T-helper 2 cell treated with Interferon-gamma antibody and Interleukin-4, amounts not matched to agents 5 μg/mL and 100 μg/mL, for 36 hours (primary cell): ENCODE results near the gene MCL1.
"Not testable (repeated sequence)": the region's sequence is repeated elsewhere in the genome, so short reads cannot be mapped to it uniquely, and the experiment has no call there.

ENCODE experiments used
- DNase-seq: peaks from one replicate; pipeline ENCODE4 v3.0.0; 2021; ENCODE audit warnings: low spot score
- H3K27ac Mint-ChIP-seq: one replicate; pipeline ENCODE4 v1.8.0; 2021; ENCODE audit warnings: mild to moderate bottlenecking, mixed read lengths
- H3K27me3 Mint-ChIP-seq: one replicate; pipeline ENCODE4 v1.8.0; 2021; ENCODE audit warnings: low read depth, mixed read lengths
- H3K36me3 Mint-ChIP-seq: one replicate; pipeline ENCODE4 v1.8.0; 2021; ENCODE audit warnings: low read depth, mixed read lengths
- H3K4me1 Mint-ChIP-seq: one replicate; pipeline ENCODE4 v1.8.0; 2021; ENCODE audit warnings: low read depth, mixed read lengths
- H3K4me3 Mint-ChIP-seq: one replicate; pipeline ENCODE4 v1.8.0; 2022; ENCODE audit warnings: mild to moderate bottlenecking, moderate library complexity, mixed read lengths
- H3K9me3 Mint-ChIP-seq: one replicate; pipeline ENCODE4 v1.8.0; 2021; ENCODE audit warnings: mixed read lengths

The MCL1 gene

GRCh38 chr1:150613061-150613920 lies 33.9 kb upstream of the MCL1 start:
- Mint-ChIP-seq H3K36me3 (peaks cover 30% of the 10 kb centered on the region), H3K4me3 (peak overlapping the region; percentile 60), H3K4me1 (peaks cover 51% of the 10 kb centered on the region), H3K27ac (peak overlapping the region; percentile 93), H3K27me3 (no peaks in the 10 kb centered on the region), H3K9me3 (no peaks in the 10 kb centered on the region)
- peak; percentile 70 for DNase-seq

- Mint-ChIP-seq H3K27me3 (no peaks in the 10 kb centered on the region), H3K27ac (peak overlapping the region; percentile 93), H3K4me3 (peak overlapping the region; percentile 18), H3K4me1 (peaks cover 48% of the 10 kb centered on the region), H3K9me3 (no peaks in the 10 kb centered on the region), H3K36me3 (peaks cover 26% of the 10 kb centered on the region)
- no peak for DNase-seq
These were observed 32.6 kb upstream of the MCL1 start for GRCh38 chr1:150612014-150612345.

GRCh38 chr1:150610576-150610975 lies 31.2 kb upstream of the MCL1 start:
- peak overlapping the region; percentile 93 for H3K27ac Mint-ChIP-seq
- peaks cover 39% of the 10 kb centered on the region for H3K4me1 Mint-ChIP-seq
- peaks cover 15% of the 10 kb centered on the region for H3K36me3 Mint-ChIP-seq
- no peaks in the 10 kb centered on the region for H3K27me3 Mint-ChIP-seq
- H3K9me3 Mint-ChIP-seq, result no peaks in the 10 kb centered on the region
- DNase-seq, result no peak
- H3K4me3 Mint-ChIP-seq, result no peak overlapping the region

- Mint-ChIP-seq H3K4me3 (no peak overlapping the region), H3K27me3 (no peaks in the 10 kb centered on the region), H3K36me3 (peaks cover 9% of the 10 kb centered on the region), H3K4me1 (peaks cover 35% of the 10 kb centered on the region), H3K27ac (peak overlapping the region; percentile 21), H3K9me3 (no peaks in the 10 kb centered on the region)
- no peak for DNase-seq
These were observed 30.3 kb upstream of the MCL1 start for GRCh38 chr1:150609732-150610131.

GRCh38 chr1:150606463-150607142 lies 27.2 kb upstream of the MCL1 start:
- Mint-ChIP-seq H3K4me1 (peaks cover 16% of the 10 kb centered on the region), H3K27ac (no peak overlapping the region), H3K4me3 (no peak overlapping the region), H3K36me3 (no peaks in the 10 kb centered on the region), H3K9me3 (no peaks in the 10 kb centered on the region), H3K27me3 (no peaks in the 10 kb centered on the region)
- no peak for DNase-seq

- not testable (repeated sequence) for H3K36me3 Mint-ChIP-seq, H3K9me3 Mint-ChIP-seq, H3K27me3 Mint-ChIP-seq, H3K27ac Mint-ChIP-seq, H3K4me3 Mint-ChIP-seq, H3K4me1 Mint-ChIP-seq, DNase-seq
These were observed 26.0 kb upstream of the MCL1 start for GRCh38 chr1:150605451-150605731.

GRCh38 chr1:150604226-150604588 lies 24.8 kb upstream of the MCL1 start:
- DNase-seq, result no peak
- Mint-ChIP-seq H3K27me3 (no peaks in the 10 kb centered on the region), H3K4me3 (no peak overlapping the region), H3K9me3 (no peaks in the 10 kb centered on the region), H3K36me3 (peaks cover 6% of the 10 kb centered on the region), H3K27ac (peak overlapping the region; percentile 26), H3K4me1 (peaks cover 9% of the 10 kb centered on the region)

- Mint-ChIP-seq H3K4me1 (peaks cover 9% of the 10 kb centered on the region), H3K4me3 (no peak overlapping the region), H3K9me3 (no peaks in the 10 kb centered on the region), H3K27ac (no peak overlapping the region), H3K36me3 (peaks cover 6% of the 10 kb centered on the region), H3K27me3 (no peaks in the 10 kb centered on the region)
- no peak for DNase-seq
These were observed 24.3 kb upstream of the MCL1 start for GRCh38 chr1:150603711-150604110.

- not testable (repeated sequence) for DNase-seq, H3K27ac Mint-ChIP-seq, H3K27me3 Mint-ChIP-seq, H3K4me3 Mint-ChIP-seq, H3K9me3 Mint-ChIP-seq, H3K36me3 Mint-ChIP-seq, H3K4me1 Mint-ChIP-seq
These were observed 23.0 kb upstream of the MCL1 start for GRCh38 chr1:150602372-150602771.

- Mint-ChIP-seq H3K4me1 (peaks cover 8% of the 10 kb centered on the region), H3K9me3 (no peaks in the 10 kb centered on the region), H3K27me3 (no peaks in the 10 kb centered on the region), H3K4me3 (no peak overlapping the region), H3K27ac (no peak overlapping the region), H3K36me3 (peaks cover 6% of the 10 kb centered on the region)
- DNase-seq, result no peak
These were observed 22.1 kb upstream of the MCL1 start for GRCh38 chr1:150601540-150601939.

- not testable (repeated sequence) for H3K4me1 Mint-ChIP-seq, H3K4me3 Mint-ChIP-seq, DNase-seq, H3K27ac Mint-ChIP-seq, H3K27me3 Mint-ChIP-seq, H3K9me3 Mint-ChIP-seq
- peaks cover 11% of the 10 kb centered on the region for H3K36me3 Mint-ChIP-seq
These were observed 18.9 kb upstream of the MCL1 start for GRCh38 chr1:150598346-150598745.

GRCh38 chr1:150596976-150597375 lies 17.6 kb upstream of the MCL1 start:
- H3K4me1 Mint-ChIP-seq, result peaks cover 3% of the 10 kb centered on the region
- H3K27ac Mint-ChIP-seq, result no peak overlapping the region
- H3K9me3 Mint-ChIP-seq, result no peaks in the 10 kb centered on the region
- H3K27me3 Mint-ChIP-seq, result no peaks in the 10 kb centered on the region
- no peak overlapping the region for H3K4me3 Mint-ChIP-seq
- DNase-seq, result no peak
- H3K36me3 Mint-ChIP-seq, result peaks cover 11% of the 10 kb centered on the region

- Mint-ChIP-seq H3K9me3 (no peaks in the 10 kb centered on the region), H3K27me3 (no peaks in the 10 kb centered on the region), H3K4me3 (no peak overlapping the region), H3K36me3 (peaks cover 12% of the 10 kb centered on the region), H3K4me1 (peaks cover 3% of the 10 kb centered on the region), H3K27ac (no peak overlapping the region)
- DNase-seq, result no peak
These were observed 16.9 kb upstream of the MCL1 start for GRCh38 chr1:150596095-150596892.

GRCh38 chr1:150582371-150582770 lies 3.0 kb upstream of the MCL1 start:
- Mint-ChIP-seq H3K27me3 (peaks cover 2% of the 10 kb centered on the region), H3K9me3 (no peaks in the 10 kb centered on the region), H3K4me3 (no peak overlapping the region), H3K27ac (no peak overlapping the region), H3K36me3 (peaks cover 28% of the 10 kb centered on the region), H3K4me1 (peaks cover 13% of the 10 kb centered on the region)
- DNase-seq, result no peak
